HG03280 (cell line): ENCODE results near the gene SLC13A3.

Experiments used
- ATAC-seq: cut with Tn5 transposase; IDR thresholded peaks from one replicate; pipeline ENCODE4 v1.9.1; 2021; ENCODE audit warnings: mild to moderate bottlenecking, moderate library complexity; ENCODE audit not compliant: unreplicated experiment

SLC13A3 gene

DNA sequence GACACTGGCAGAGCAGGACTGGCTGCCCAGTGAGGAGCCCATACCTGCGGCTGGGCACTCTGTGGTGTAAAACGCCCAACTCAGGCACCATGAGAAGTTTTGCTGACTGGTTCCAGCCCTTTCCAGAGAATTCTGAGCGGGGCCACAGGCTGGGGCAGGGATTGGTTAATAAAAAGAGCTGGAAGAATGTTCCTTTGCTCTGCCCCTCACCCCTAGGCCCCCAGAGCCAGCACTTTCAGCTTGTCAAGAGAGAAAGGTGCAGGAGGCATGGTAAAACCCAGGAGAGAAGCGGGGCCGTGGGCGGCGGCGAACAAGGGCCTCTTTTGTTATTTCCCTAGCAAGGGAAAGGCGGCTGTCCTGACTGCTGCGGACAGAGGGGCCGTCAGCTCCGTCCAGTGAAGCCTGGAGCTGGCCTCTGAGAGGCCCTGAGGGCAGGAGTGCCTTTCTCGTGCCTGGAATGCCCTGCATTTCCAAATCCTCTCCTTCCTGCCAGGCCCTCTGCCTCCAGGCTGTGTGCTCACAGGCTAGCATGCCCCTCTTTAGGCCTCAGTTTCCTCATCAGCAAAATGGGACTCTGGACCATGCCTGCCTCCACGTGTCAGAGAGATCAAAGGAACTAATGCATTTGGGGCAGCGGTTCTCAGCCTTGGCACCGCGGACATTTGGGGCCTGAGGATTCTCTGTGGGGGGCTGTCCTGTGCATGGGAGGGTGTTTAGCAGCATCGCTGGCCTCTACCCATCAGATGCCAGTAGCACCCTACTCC lies 12.9 kb downstream of the SLC13A3 start:
- no peak for ATAC-seq

DNA sequence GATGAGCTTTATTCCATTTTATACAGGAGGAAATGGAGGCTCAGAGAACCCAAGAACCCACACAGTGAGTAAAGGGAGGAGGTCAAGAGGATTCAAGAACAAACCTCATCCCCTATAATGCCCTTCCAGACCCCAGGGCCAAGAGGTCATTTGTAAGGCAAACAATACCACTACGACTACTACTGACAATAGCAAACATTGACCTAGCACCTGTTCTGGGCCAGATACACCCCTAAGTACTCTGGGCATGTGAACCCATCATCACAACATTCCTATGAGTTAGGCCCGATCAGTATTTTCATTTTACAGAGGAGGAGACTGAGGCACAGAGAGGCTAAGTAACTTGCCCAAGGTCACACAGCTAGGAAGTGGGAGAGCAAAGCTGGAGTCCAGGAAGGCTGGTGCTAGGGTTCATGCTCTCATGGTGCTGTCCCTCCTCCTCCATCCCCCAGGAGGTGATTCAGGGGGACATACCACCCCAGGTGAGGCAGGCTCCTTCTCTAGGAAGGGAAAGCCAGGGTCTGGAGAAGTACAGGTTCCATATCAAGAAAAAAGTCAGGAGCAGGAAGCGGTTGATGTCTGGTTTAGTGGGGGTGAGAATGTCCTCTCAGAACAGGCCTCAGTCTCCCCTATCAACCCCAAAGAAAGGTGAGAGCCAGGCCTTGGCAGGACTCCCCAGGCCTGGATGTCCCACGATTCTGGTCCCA lies 13.7 kb downstream of the SLC13A3 start:
- ATAC-seq, result no peak

DNA sequence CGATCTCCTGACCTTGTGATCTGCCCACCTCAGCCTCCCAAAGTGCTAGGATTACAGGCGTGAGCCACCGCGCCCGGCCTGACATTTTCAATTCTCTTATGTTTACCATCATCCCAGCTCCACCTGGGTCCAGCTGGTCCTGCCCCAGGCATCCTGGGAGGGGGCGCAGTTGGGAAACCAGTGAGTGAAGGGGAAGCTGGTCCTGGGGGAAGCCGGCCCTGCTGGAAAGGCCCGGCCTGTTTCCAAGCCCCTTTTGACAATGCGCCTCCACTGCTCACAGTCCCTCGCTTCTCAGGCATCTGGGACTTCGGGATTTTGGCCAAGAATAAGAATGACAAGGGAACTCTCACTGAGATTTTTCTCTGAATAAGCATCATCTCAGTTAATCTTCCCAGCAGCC lies 14.2 kb downstream of the SLC13A3 start:
- no peak for ATAC-seq

DNA sequence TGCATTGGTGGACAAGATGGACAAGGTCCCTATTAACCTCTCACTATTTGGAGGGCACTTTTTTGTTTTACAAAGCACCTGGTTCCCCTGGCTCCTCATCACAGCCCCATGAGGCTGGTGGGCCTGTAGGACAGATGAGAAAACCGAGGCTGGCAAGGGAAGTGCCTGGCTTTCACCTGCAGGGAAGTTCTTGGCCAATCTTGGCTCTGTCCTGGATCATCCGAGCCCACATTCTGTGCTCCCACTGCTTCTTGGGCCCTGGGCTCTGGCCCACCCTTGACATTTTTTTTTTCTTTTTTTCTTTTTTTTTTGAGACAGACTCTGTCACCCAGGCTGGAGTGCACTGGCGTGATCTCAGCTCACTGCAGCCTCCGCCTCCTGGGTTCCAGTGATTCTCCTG lies 14.7 kb downstream of the SLC13A3 start:
- ATAC-seq, result no peak

DNA sequence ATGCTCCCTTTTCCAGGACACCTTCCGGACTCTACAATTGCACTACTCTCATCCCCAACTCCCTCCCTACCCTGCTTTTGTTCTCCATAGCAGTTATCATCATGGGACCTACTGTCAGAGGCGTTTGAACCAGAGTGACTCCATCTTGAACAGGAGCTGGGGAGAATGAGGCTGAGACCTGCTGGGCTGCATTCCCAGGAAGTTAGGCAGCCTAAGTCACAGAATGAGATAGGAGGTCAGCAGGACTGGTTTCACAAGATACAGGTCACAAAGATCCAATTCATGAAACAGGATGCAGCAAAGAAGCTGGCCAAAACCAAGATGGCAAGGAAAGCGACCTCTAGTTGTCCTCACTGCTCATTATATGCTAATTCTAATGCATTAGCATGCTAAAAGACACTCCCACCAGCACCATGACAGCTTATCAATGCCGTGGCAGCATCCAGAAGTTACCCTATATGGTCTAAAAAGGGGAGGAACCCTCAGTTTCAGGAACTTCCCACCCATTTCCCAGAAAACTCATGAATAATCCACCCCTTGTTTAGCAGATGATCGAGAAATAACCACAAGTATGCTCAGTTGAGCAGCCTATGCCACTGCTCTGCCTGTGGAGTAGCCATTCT lies 15.6 kb downstream of the SLC13A3 start:
- no peak for ATAC-seq

DNA sequence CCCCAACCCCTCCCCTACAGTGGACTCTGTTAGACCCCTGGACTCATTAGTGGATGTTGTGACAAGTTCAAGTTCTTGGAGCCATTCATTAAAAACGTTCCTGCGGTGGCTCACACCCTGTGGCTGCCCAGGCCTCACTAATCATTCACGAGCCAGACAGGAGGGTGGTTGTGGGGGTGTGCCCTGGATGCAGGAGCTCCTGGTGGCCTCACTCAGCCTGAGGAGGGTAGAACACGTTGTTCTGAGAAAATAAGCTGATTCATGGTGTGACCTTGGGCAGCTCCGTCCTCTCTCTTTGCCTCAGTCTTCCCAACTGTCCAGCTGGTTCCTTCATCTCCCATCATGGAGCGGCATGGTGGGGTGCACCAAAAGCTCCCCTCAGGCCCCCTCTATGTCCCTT lies 16.7 kb downstream of the SLC13A3 start:
- ATAC-seq, result no peak

DNA sequence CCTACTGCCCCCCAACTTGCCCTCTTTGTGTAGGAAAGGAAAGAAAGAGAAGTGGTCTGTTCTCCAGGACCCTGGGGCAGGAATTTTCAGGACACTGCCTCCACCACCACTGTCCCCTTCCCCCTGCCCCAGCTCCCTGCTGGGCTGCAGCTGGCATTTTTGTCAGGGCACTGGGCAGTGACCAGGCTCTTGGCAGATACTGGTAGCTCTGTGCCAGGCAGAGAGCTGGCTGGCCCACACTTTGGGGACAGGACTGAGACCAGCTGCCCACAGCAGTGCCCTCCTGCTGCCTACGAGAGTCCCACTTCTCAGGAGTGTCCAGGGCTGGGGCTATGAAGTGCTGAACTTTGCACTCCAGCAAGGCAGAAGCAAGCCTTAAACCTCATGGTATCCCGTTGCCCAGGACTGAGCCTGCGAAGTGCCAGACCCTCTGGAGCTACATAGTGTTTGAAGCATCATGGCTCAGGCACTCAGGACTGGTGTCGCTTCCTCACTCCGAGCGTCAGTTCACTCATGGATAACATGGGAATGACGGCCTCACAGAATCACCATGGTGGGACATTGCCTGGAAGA lies 19.3 kb downstream of the SLC13A3 start:
- ATAC-seq, result no peak

DNA sequence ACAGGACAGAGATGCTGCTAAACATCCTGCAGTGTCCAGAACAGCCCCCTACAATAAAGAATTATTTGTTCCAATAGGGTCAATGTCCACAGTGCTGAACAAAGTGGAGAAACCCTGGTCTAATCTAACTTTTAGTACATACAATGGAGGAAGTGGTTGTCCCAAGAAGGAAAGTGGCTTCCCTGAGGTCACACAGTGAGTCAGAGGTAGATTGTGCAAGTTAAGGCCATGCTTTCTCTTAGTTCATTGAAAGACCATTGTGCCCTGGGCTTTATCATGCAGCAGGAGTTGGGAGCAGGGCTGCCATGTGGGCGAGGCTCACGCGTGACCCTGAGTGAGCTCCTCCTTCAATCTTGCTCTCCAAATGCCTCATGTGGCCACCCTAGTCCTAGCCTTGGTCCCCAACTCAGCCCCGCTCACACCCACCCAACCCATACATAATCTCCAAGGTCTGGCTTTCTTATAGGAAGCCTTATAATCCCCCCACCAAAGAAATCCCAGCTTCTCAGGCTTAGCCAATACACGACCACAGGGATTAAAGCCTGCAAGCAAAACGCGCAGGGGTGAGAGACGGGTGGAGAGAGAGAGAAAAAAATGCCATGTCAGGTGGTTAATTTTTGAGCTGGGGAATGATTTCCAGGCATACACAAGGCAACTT lies 19.9 kb downstream of the SLC13A3 start:
- ATAC-seq, result no peak

DNA sequence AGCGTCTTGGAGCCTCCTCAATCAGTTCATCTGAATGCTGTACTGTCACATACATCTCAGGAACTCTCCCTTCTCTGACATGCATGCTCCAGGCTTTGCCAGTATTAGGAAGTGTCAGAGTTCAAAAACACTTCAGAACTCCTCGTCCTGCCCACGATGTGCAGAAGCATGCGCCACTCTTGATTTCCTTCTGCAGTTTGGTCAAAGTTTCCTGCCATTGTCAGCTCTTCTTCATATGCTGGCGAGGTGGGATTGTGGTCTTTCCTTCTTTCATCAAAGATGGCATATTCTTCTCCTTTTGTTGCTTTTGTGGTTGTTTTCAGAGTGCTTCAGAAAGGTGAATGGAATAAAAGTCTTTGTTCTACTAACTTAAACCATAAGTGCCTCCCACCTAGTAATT lies 21.0 kb downstream of the SLC13A3 start:
- ATAC-seq, result no peak

DNA sequence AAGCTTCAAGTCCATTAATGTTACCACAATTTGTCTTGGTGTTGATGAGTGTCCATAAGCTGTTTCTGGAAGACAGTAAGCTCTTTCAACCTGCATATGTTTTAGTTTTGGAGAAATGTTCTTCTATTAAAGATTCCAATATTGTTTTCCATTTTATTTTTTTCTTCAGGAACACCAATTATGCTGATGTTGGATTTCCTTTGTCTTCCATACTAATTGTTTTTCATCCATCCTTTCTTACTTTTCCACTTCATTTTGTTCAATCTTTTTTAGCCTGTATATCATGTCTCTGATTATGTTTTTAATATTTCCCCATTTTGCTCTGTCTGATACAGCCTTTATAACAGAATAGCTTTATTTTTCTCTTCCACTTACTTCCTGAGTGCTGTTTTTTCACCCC lies 21.9 kb downstream of the SLC13A3 start:
- ATAC-seq, result no peak

DNA sequence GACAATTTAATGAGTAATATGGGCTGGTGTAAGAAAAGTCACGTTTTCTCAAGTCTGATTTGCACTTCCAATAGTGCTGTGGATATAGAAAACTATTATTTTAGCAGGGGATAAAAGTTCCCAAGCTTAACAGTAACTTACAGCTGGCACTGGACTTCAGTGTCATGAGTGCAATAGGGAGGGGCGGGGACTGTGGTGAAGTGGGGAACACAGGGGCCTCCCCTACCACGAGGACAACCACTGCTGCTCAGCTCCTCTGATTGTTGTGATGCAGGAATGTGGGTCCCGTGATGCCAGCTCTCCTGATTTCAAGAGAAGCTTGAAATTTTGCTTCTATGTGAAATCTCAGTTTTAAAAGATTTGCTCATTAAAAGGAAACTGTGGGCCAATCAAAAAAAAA lies 24.0 kb downstream of the SLC13A3 start:
- ATAC-seq, result no peak

DNA sequence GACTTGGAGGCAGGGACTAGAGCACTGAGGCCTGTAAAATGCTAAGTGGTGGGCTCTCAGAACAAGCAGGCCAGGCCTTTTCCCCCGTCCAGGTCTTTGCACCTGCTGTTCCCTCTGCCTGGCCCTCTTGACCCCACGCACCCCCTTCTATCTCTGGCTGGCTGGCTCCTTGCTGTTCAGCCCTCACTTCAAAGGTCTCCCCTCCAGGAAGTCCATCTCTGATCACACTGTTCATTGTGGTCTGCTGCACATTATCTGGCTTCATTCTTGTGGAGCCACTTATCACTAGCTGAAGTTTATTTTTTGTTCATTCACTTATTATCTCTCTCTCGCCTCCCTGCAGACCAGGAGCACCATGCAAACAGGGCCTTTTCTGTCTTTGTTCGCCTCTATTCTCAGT lies 24.5 kb downstream of the SLC13A3 start:
- no peak for ATAC-seq

DNA sequence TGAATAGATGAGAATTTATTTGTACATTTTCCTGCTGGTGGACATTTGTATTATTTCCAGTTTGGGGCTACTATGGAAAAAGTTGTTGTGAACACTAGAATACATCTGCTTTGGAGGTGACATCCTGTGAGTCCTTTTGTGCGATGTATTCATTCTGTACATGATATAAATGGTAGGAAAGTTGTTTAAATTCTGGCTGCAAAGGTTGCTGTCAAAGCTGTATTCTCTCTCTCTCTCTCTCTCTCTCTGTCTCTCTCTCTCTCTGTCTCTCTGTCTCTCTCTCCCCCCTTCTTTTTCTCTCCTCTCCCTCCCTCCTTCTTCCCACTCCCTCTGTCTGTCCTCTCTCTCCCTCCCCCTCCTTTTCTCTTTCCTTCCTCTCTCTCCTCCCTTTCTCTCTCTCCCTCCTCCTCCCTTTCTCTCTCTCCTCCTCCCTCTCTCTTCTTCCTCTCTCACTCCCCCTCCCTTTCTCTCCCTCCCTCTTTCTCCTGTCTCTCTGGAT lies 25.3 kb downstream of the SLC13A3 start:
- no peak for ATAC-seq

DNA sequence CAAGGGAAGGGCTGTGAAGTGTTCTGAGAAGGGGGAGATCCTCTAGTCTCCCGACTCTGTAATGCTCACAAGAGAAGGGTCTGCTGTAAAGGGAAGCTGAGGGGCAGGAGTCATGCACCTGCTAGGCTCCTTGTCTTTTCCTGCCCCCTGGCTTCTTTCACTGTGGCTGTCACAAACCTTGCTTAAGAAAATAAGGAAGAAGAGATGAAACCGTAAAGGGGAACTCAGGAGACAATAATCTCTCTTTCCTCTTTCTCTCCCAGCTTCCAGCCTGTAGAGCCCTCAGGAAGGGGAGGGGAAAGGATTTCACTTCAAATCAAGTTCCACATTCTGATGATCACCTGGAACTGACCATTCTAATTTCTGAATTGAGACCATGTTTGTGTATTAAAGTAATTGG lies 26.3 kb downstream of the SLC13A3 start:
- no peak for ATAC-seq

DNA sequence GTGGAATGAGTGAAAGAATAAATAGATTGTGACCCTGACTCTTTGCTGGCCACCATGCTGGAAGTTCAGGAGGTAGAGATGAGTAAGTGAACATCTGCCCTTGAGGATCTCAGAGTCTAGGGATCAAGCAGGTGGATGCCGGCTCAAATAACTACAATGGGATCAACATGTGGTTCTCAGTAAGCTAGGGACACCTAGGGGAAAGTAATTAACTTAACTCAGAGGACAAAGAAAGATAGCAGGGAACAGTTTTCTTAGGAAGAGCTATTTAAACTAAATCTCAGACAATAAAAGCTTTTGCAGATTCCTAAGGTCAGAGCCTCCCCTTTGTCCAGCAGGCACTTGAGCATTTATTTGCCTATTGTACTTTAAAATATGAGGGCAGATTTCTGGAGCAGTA lies 29.1 kb downstream of the SLC13A3 start:
- no peak for ATAC-seq

DNA sequence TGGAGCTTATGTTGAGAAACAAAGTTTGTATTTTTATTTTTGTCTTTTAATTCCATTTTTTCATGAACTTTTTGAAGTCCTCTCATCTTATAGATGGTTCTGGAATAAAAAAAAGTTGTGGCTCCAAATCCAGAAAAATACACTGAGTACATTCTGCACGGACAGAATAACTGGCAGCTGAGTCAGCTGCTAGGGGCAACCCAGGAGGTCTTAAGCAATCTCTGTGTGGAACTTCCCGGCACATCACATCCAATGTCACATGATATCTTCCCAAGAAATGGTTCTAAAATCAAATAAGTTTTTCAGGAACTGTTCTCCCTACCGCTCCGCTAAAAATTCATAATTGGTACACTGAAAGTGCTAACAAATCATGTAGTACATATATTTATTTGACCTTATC lies 29.8 kb downstream of the SLC13A3 start:
- no peak for ATAC-seq

DNA sequence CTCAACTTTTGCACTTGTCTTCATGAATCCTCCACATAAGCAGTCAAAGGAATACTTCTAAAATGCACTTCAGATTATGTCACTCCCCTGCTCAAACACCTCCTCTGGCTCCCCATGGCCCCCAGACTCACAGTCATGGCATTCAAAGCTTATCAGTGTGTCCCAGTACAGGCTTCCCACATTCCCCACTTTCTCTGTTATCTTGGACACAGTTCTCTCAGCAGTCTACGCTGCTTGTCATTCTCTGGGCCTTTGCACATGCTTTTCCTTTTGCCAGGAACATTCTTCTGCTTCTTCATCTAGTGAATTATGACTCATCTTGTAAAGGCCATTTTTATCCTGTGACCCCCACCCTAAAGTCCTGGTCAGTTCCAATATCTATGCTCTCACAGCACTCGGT lies 31.8 kb downstream of the SLC13A3 start:
- no peak for ATAC-seq

DNA sequence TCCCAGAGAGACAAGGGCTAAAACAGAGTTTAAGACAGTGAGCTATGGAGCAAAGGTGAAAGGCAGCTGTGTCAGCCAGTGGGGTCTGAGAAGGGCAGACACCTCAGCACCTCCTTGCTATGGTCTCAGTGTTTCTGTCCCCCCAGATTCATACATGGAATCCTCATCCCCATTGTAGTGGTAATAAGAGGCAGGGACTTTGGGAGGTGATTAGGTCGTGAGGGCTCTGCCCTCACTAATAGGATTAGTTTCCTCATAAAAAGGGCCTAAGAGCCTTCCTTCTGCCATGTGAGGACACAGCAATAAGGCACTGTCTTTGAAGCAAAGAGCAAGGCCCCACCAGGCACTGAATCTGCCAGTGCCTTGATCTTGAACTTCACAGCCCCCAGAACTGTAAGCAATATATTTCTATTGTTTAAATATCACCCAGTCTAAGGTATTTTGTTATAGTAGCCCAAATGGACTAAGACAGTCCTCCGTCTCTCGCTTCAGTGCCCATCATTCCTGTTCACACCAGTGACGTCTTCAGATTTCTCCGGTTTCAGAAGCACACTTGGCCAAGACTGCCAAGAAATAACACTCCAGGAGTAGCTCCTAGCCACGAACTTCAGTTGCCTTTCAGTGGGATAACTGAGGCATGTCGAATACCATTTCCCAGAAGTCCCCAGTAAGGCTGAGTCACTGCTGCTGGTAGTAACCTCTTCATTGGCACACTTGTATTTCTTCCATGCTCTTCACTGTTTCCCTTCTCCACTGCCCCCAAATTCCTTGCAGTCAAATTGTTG lies 32.8 kb downstream of the SLC13A3 start:
- no peak for ATAC-seq

DNA sequence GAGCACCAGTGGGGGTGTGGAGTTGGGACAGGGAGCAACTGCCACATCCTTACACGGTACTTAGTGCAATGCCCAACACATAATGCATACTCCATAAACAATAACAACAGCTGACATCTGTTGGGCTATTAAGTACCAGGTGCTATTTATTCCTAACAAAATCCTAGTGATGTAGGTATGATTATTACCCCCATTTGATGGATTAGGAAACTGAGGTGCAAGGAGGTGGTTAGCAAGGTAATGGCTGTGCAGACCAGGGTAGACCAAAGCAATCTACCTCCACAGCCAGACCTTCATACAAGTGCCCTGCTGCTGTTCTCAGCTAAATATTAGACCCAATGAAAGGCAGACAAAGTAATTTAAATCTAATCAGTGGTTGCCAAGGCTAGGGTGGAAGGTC lies 36.8 kb downstream of the SLC13A3 start:
- no peak for ATAC-seq

DNA sequence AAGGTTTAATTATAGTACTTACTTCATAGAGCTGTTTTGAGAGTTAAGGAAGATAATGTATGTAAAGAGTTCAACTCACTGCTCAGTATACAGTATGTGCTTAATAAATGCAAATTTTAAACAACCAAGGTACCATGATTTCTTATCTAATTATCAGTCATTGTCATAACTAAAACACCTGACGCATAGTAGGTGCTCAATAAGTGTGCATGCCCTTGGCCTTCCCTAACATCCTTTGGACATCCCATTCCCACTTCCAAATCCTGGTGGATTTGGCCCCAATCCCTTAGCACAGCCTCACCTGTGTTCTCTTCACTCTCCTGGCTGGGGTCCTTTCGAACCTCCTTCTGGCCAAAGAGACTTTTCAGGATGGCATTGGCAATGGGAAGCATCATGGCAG lies 41.1 kb downstream of the SLC13A3 start:
- no peak for ATAC-seq
